K562 (cell line): ENCODE results near the gene RSPH9. TPM values are rescaled to one million over a fixed set of nuclear protein-coding genes. Genes with fewer than 3 reads are reported as not detected.

Experiments used
- ATF6 ChIP-seq: sonication (generic); formaldehyde crosslinking; IDR thresholded peaks from 2 replicates; pipeline ENCODE4 v1.4.0; 2020; ENCODE audit warnings: mild to moderate bottlenecking, missing genetic modification reagents
- ATF7 ChIP-seq: fragments of 450-650 bp; IDR thresholded peaks from 2 replicates; pipeline ENCODE4 v1.7.1; 2014; ENCODE audit warnings: mild to moderate bottlenecking, moderate library complexity
- CREB1 ChIP-seq, 2 experiments: sonication (generic) in 1 of 2; formaldehyde crosslinking in 1 of 2; IDR thresholded peaks; 2 replicates each; pipeline versions ENCODE4 v1.6.1 to v1.8.0; 2012 to 2022; ENCODE audit warnings: inconsistent platforms in 1 of 2, mild to moderate bottlenecking in 1 of 2, missing genetic modification reagents in 1 of 2, moderate library complexity in 1 of 2
- EZH2 ChIP-seq: IDR thresholded peaks from 2 replicates; pipeline ENCODE4 v1.6.1; 2012; ENCODE audit warnings: low read depth, mild to moderate bottlenecking, inconsistent platforms, low read length, borderline replicate concordance
- ID3 ChIP-seq, 2 experiments: fragments of 250-450 bp in 1 of 2; fragments of 450-650 bp in 1 of 2; sonication (Bioruptor Pico) in 1 of 2; IDR thresholded peaks; 2 replicates each; pipeline versions ENCODE4 v1.6.1 to v1.8.0; 2016 to 2021; ENCODE audit warnings: mild to moderate bottlenecking in 2 of 2, moderate library complexity in 2 of 2, missing compliant biosample characterization in 1 of 2, missing genetic modification characterization in 1 of 2
- MCM5 ChIP-seq: fragments of 450-650 bp; IDR thresholded peaks from 2 replicates; pipeline ENCODE4 v1.6.1; 2016; ENCODE audit warnings: low read depth
- NCOA4 ChIP-seq: fragments of 450-650 bp; IDR thresholded peaks from 2 replicates; pipeline ENCODE4 v1.6.1; 2018; ENCODE audit warnings: mild to moderate bottlenecking; ENCODE audit not compliant: partially characterized antibody
- NONO ChIP-seq, 2 experiments: fragments of 200-400 bp in 1 of 2; fragments of 450-650 bp in 1 of 2; formaldehyde crosslinking in 1 of 2; IDR thresholded peaks; 2 replicates each; pipeline ENCODE4 v1.6.1; 2017; ENCODE audit warnings: low read depth in 2 of 2, mild to moderate bottlenecking in 2 of 2, moderate library complexity in 2 of 2, low read length in 1 of 2
- PPARD ChIP-seq: fragments of 250-450 bp; sonication (Bioruptor Pico); IDR thresholded peaks from 2 replicates; pipeline ENCODE4 v1.8.0; 2022; ENCODE audit warnings: inconsistent platforms, mild to moderate bottlenecking, moderate library complexity
- RREB1 ChIP-seq: fragments of 250-450 bp; sonication (Bioruptor Pico); IDR thresholded peaks from 2 replicates; pipeline ENCODE4 v1.4.0; 2020
- RUNX1 ChIP-seq: sonication (generic); IDR thresholded peaks from 2 replicates; pipeline ENCODE4 v1.6.1; 2016; ENCODE audit warnings: antibody characterized with exemption, low read depth
- STAG1 ChIP-seq: sonication (generic); formaldehyde crosslinking; IDR thresholded peaks from 2 replicates; pipeline ENCODE4 v1.5.0; 2020; ENCODE audit warnings: missing genetic modification reagents, borderline replicate concordance
- TAF9B ChIP-seq: fragments of 450-650 bp; IDR thresholded peaks from 2 replicates; pipeline ENCODE4 v1.6.1; 2018; ENCODE audit warnings: mild to moderate bottlenecking; ENCODE audit not compliant: partially characterized antibody
- U2AF1 ChIP-seq: fragments of 200-400 bp; formaldehyde crosslinking; optimal IDR thresholded peaks from 2 replicates; pipeline ENCODE3; 2017; ENCODE audit warnings: mild to moderate bottlenecking, low read depth, low read length, moderate library complexity
- ZNF253 ChIP-seq: fragments of 250-450 bp; sonication (Bioruptor Pico); conservative IDR thresholded peaks from 2 replicates; pipeline ENCODE4 v1.6.1; 2021; ENCODE audit warnings: mild to moderate bottlenecking
- ZNF398 ChIP-seq: fragments of 250-450 bp; sonication (Bioruptor Pico); IDR thresholded peaks from 2 replicates; pipeline ENCODE4 v1.8.0; 2021; ENCODE audit warnings: moderate library complexity, mild to moderate bottlenecking, inconsistent platforms
- polyA plus RNA-seq, 8 experiments: library from polyadenylated mRNA; depleted of rRNA in 4 of 8; stranded (reverse) in 5 of 8; unstranded in 3 of 8; fragments of >200 nt; fragmentation: Nextera tagmentation in 2 of 8; fragmentation: Illumina TruSeq in 1 of 8; extraction: Ambion mirVana in 2 of 8; extraction: Trizol in 1 of 8; gene quantifications; 2 replicates each; pipeline versions ENCODE4 v1.2.1 to v1.2.3, GENCODE V29; 2011 to 2014; ENCODE audit warnings: inconsistent platforms in 1 of 8, missing spikeins in 1 of 8
- total RNA-seq, 7 experiments: library from RNA; depleted of rRNA in 6 of 7; stranded (reverse); fragments of >200 nt in 6 of 7; fragmentation: Illumina TruSeq in 2 of 7; extraction: Trizol in 2 of 7; gene quantifications; 2 replicates each; pipeline versions ENCODE4 v1.2.1 to v1.2.3, GENCODE V29; 2011 to 2021; ENCODE audit warnings: low replicate concordance in 1 of 7

The RSPH9 gene
- total and polyA plus RNA-seq, 9 of the 15 experiments (the other 6 are each of a cell fraction or from before 2014, with no cell fraction given): 0.05 to 0.60 (median 0.39) TPM; not detected in 6

GRCh38 chr6:43608310-43608763 is 36.5 kb upstream of the RSPH9 start (continued):
- no peak for TF ChIP-seq U2AF1
- TF ChIP-seq NCOA4: no peak
- no peak for TF ChIP-seq ATF6
- TF ChIP-seq NONO (IDR thresholded peaks at IDR 0.05; ENCODE audit: low read depth in 2 of 2, low read length in 1 of 2): no peak
- no peak for TF ChIP-seq ID3 (CRISPR knock-in tag; IDR thresholded peaks at IDR 0.05)
- no peak for TF ChIP-seq ID3 (tag; IDR thresholded peaks at IDR 0.05)
- TF ChIP-seq EZH2: no peak
- TF ChIP-seq ZNF253 (CRISPR knock-in tag): no peak
- TF ChIP-seq CREB1 (IDR thresholded peaks at IDR 0.05): no peak
- no peak for TF ChIP-seq CREB1 (CRISPR knock-in tag; IDR thresholded peaks at IDR 0.05)
- no peak for TF ChIP-seq TAF9B
- no peak for TF ChIP-seq RUNX1
- no peak for TF ChIP-seq ZNF398 (CRISPR knock-in tag)
- no peak for TF ChIP-seq MCM5
- TF ChIP-seq RREB1 (CRISPR knock-in tag): no peak
- no peak for TF ChIP-seq STAG1
- TF ChIP-seq ATF7: peak; percentile 31; the same call in 1 of the 2 replicates
- no peak for TF ChIP-seq PPARD (CRISPR knock-in tag)
